NCI-H748 (cell line): ENCODE results near the gene ZNF429.
"Not testable (repeated sequence)": the region's sequence is repeated elsewhere in the genome, so short reads cannot be mapped to it uniquely, and the experiment has no call there.

Experiments
- DNase-seq: peaks from one replicate; lab custom pipeline; 2025; ENCODE audit not compliant: unreplicated experiment; lab: John Stamatoyannopoulos, UW

Gene ZNF429

DNA sequence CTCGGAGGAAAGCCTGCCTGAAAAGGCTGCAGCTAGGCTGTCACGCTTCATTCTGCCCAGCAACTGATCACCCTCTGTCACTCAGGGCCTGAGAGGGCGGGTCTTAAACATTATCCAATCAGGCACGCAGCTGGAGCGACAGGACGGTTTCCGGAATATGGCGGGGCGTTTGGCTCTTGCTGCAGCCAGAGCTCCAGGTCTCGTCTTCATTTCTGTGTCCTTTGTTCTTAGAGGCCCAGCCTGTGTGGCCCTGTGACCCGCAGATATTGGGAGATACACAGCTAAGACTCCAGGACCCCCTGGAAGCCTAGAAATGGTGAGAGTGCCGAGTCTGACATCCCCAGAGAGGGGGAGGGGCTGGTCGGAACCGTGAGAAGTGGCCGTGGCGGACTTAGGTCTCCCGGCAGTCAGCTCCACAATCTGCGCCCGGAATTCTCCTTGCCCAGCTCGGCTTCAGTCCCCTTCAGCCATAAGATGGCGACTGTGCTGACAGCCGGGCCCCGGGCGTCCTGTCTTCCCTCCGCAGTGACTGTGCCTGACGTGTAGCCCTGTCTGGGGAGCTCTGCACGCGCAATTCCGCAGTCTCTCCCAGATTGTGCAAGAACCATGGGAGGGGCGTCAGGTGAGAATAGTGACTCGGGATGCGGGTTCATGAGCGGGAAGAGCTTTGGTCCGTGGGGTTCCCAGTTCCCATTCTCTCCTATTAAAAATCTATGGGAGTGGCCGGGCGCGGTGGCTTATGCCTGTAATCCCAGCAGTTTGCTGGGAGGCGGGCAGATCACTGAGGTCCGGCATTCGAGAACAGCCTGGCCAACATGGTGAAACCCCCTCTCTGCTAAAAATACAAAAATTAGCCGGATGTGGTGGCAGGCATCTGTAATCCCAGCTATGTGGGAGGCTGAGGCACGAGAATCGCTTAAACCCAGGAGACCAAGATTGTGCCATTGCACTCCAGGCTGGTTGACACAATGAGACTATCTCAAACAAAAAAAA is at the start of gene ZNF429:
ZNF429 (plus strand) TSS at position 144 of the 993 bp plus-strand sequence; CDS start at position 314, 170 bp downstream.
- peak; percentile 95 for DNase-seq

- DNase-seq = no peak
These were observed 44.7 kb upstream of the ZNF429 start for GRCh38 chr19:21460686-21461085.

- no peak for DNase-seq
These were observed 42.9 kb upstream of the ZNF429 start for GRCh38 chr19:21462540-21462939.

DNA sequence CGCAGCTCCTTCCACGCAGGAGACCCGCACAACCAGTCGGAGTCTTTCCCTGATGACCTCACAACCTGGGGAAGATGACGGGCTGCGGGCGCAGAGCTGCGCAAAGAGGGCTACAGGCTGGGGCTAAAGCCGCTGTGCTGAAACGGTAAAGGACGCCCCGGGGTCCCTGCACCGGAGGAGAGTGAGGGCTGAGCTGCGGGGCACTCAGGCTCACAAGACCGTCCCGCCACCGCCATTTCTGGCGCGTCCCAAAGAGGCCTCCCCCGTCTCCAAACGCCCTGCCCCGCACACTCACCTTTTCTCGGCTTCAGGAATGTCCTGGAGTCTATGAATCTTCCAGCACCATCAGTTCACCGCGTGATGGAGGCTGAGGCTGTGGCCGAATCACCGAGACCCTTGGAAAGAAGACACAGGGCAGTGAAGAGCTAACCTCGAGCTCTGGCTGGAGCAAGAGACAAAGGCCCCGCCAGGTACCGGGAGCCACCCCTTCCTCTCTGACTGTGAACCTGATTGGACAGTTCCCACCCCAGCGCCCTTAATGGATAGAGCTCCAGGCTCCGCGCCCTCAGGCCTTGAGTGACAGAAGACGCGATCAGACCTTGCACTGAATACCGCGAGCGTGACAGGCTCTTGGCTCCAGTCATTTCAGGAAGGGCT is 41.8 kb upstream of the ZNF429 start:
- DNase-seq = peak; percentile 80

DNA sequence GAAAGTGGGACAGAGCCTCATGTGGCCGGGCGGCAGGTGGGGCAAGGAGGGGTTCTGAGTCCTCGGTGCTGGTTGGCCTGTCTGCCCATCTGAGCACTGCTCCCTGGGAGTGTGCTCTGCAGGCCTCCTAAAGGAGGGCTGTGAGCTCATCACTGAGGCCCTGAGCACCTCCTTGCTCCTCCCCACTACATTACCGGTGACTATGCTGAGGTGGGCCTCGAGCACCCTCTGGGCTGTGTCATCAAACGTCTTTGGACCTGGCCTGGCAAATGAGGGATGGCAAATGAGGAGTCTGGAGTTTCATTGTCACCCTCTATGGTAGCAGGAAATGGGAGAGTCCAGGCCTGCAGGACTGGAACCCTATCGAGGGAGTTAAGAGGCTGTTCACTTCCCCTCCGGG is 38.8 kb upstream of the ZNF429 start:
- no peak for DNase-seq

- DNase-seq = peak; percentile 24
These were observed 36.6 kb upstream of the ZNF429 start for GRCh38 chr19:21468791-21469190.

- DNase-seq = no peak
These were observed 32.9 kb upstream of the ZNF429 start for GRCh38 chr19:21472507-21472906.

DNA sequence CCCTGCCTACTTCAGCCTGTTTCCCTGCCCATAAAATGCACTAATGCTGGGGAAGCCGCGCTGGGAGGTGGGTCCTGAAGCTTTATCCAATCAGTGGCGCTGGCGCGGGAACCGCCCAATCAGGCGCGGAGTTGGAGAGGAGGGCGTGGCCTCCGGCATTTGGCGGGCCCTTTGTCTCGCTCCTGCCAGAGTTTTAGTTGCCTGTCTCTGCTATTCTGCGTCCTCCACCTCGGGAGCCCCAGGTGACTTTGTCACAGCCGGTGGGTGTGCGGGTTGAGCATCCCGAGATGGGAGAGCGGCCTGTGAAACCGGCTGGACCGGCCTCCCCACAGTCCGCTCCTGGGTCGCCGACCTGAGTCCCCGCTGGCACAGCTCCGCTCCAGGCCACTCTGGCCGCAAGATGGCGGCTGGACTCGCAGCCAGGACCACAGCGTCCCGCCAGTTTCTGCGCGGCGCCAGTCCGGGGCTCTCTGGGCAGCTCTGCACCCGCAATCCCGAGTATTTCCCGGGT is 30.7 kb upstream of the ZNF429 start:
- peak; percentile 84 for DNase-seq

GRCh38 chr19:21482361-21482760 is 23.0 kb upstream of the ZNF429 start:
- DNase-seq = not testable (repeated sequence)

DNA sequence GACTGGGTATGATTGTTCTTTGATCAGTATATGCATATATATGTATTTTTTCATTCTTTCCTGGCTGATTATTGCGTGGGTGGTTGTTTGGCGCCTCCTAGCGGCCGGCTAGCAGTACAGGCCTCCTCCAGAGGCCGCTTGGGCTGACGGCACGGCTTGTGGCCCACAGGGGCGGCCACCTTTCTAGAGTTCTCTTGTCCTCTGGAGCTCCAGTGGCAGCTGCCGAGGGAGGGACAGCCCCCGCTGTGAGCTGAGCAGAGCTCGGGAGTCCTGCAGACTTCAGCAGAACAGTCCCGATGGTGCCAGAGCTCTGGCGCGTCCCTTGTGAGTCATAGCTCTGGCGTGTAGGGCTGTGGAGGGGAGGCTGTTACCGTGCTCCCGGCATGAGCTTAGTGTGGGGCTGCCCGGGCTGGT is 22.5 kb upstream of the ZNF429 start:
- DNase-seq = peak; percentile 47

DNA sequence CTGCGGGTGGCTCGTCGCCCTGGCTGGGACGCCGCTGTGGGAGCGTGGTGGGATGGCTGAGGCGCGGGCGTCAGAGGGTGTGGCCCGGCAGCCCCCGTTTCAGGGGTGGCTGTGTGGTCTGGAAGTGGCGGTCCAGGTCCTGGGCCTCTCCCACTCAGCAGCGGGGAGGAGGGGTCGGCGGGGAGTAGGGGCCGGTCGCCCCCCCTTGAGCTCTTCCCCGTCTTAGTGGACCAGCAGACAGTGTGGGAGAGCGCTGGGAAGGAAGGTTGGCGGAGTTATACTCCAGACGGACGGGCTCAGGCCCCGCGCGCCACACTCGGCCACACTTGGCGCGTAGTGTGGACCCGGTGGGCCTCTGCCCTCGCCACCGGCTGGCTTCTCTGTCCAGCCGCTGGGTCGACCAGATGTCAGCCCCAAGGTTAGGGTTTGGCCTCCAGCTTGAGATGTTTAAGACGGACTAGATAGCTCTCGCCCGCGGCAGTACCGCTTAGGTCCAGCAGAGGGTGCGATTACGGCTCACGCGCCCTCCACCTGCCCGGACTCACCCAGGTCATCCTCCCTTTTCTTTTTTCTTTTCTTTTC is 21.7 kb upstream of the ZNF429 start:
- peak; percentile 9 for DNase-seq

DNA sequence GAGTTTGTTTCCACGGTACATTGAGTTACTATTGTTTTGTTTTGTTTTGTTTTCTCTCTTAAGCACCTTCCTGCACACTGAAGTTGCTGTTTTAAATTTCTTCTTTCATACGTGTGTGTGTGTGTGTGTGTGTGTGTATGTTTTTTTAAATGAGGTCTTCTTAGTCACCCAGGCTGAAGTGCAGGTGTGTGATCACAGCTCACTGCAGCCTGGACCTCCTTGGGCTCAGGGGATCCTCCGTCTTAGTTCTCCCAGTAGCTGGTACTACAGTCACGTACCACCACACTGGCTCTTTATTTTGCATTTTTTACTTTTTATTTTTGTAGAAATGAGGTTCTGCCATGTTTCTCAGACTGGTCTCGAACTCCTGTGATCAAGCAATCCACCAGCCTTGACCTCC is 20.8 kb upstream of the ZNF429 start:
- no peak for DNase-seq

GRCh38 chr19:21485926-21486325 is 19.5 kb upstream of the ZNF429 start:
- DNase-seq = no peak

GRCh38 chr19:21487969-21488368 is 17.4 kb upstream of the ZNF429 start:
- DNase-seq = no peak

GRCh38 chr19:21491146-21491545 is 14.3 kb upstream of the ZNF429 start:
- DNase-seq = no peak

DNA sequence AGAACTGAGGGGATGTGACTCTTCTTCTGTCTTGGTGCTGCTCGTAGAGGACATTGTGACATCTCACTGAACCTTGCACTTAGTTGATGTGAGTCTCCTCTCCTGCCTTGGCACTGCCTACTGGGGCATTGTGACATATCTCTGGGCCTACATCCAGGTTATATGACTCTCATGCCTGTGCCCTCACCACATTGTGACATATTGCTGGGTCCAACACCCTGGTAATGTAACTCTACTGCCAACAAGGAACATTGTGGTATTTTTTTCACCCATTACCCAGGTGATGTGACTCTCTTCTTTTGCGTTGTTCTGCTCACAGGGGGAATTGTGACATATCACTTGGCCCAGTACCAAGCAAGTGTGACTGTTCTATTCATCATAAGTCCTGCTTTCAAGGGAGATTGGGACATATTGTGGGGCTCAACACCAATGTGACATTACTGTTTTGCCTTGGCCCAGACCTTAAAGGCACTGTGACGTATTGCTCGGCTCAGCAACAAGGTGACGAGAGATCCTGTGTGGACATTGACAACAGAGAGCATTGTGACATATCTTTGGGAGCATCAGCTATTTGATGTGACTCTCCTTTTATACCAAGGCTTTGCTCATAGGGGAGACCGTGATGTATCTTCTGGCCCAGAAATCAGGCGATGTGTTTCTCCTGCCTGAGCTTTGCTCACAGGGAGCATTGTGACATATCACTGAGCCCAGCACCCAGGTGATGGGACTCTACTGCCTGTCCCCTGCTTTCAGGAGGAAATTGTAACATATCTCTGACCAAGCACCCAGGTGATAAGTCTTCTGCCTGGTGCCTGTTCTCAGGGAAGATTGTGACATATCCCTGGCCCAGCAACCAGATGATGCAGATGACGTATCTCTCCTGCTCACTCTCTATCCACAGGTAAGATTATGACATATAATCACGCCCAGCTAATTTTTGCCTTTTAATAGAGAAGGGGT is 12.2 kb upstream of the ZNF429 start:
- no peak for DNase-seq

DNA sequence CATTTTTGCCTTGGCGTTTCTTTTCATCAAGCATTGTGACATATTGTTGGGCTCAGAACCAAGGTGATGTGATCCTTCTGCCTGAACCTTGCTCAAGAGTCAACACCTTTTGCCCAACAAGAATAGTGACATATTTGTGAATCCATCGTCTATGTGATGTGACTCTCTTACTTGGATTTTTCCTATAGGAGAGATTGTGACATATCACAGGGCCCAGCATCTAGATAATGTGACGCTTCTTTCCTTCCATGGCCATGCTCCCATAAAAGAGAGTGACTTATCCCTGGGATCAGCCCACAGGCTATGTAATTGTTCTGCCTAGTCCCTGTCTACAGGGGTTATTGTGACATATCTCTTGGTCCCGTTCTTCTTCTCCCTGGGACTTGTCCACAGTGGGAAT is 8.5 kb upstream of the ZNF429 start:
- DNase-seq = no peak

DNA sequence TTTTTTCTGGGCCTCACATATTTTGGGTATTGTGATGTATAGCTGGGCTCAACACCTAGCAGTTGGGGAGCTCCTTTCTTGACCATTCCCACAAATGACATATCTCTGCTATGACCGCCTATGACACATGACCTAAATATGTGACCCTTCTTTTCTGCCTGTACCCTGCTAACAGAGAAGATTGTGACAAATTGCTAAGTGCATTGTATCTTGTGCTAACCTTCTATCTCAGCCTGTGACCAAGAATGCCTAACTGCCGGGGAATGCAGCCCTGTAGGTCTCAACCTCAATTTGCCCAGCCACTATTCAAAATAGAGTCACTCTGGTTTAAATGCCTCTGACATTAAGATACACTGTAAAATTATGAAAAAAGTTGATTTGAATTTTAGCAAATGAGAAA is 6.8 kb upstream of the ZNF429 start:
- DNase-seq = no peak

DNA sequence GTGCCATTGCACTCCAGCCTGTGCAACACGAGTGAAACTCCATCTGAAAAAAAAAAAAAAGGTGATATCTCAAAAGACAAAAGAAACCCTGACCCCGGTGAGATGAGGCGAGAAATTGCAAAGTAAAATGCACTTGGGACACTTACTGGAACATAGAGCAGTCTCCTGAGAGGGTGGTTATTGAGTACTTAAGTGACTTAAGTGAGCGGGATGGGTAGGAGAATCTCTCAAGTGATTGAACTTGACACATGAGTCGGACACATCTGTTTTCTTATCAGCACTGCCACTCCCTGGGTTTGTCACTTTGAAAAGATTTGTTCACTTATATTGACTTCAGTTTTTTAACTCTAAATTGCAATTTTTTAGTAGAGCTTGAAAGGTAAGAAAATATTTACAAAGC is 2.8 kb downstream of the ZNF429 start:
- DNase-seq = no peak

DNA sequence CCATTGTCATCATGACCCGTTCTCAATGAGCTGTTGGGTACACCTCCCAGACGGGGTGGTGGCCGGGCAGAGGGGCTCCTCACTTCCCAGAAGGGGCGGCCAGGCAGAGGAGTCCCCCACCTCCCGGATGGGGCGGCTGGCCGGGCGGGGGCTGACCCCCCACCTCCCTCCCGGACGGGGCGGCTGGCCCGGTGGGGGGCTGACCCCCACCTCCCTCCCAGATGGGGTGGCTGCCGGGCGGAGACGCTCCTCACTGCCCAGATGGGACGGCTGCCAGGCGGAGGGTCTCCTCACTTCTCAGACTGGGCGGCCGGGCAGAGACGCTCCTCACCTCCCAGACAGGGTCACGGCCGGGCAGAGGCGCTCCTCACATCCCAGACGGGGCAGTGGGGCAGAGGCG is 5.7 kb downstream of the ZNF429 start:
- not testable (repeated sequence) for DNase-seq
